Activated naive CD4-positive, alpha-beta T cell treated with anti-CD3 and anti-CD28 coated beads for 36 hours (primary cell): ENCODE measurements around the gene CAPRIN1. TPM values are rescaled to one million over a fixed set of nuclear protein-coding genes. Genes with fewer than 3 reads are reported as not detected.
"Not testable (repeated sequence)": the region's sequence is repeated elsewhere in the genome, so short reads cannot be mapped to it uniquely, and the experiment has no call there.

Experiments used
- CTCF ChIA-PET: fragments of 350-600 bp; sonication (Branson Sonifier 250); formaldehyde crosslinking; loops from one replicate; lab custom pipeline; 2021; ENCODE audit warnings: antibody characterized with exemption; lab: Charles Lee
- DNase-seq: peaks from one replicate; pipeline ENCODE4 v3.0.0-alpha.2; 2020
- H3K27ac Mint-ChIP-seq: one replicate; pipeline ENCODE4 v1.8.0; 2021; ENCODE audit warnings: mild to moderate bottlenecking, mixed read lengths
- H3K27me3 Mint-ChIP-seq: one replicate; pipeline ENCODE4 v1.8.0; 2021; ENCODE audit warnings: low read depth, mixed read lengths
- H3K36me3 Mint-ChIP-seq: one replicate; pipeline ENCODE4 v1.8.0; 2021; ENCODE audit warnings: low read depth, mixed read lengths
- H3K4me1 Mint-ChIP-seq: one replicate; pipeline ENCODE4 v1.8.0; 2021; ENCODE audit warnings: low read depth, mixed read lengths
- H3K4me3 Mint-ChIP-seq: one replicate; pipeline ENCODE4 v1.8.0; 2021; ENCODE audit warnings: mild to moderate bottlenecking, moderate library complexity, mixed read lengths
- H3K9me3 Mint-ChIP-seq: one replicate; pipeline ENCODE4 v1.8.0; 2021; ENCODE audit warnings: mixed read lengths
- intact Hi-C: fragments of 100-400 bp; cut with micrococcal nuclease; formaldehyde crosslinking; loops from one replicate; pipeline ENCODE4 v1.15.1; 2023
- total RNA-seq, 2 experiments: library from RNA; stranded (reverse); gene quantifications; one replicate each; pipeline ENCODE4 v1.2.3, GENCODE V29; 2021

Gene CAPRIN1
- total RNA-seq, 2 experiments from 2014 or later: 274 to 289 TPM

GRCh38 chr11:34071306-34071705 lies 19.8 kb downstream of the CAPRIN1 start:
- Mint-ChIP-seq H3K36me3 (peaks cover 34% of the 10 kb centered on the region), H3K4me1 (peaks cover 49% of the 10 kb centered on the region)
- CTCF ChIA-PET, H3K27ac Mint-ChIP-seq, H3K9me3 Mint-ChIP-seq, H3K4me3 Mint-ChIP-seq, intact Hi-C loops, DNase-seq, H3K27me3 Mint-ChIP-seq: not testable (repeated sequence)

- no peak overlapping the region for H3K4me3 Mint-ChIP-seq
- DNase-seq: no peak
- CTCF ChIA-PET: interaction anchor here (0.7 kb wide), 3 partner anchors 22 to 69 kb away, joined by 3 to 4 read pairs (median 4); no protein-coding TSS in a partner anchor
- no peaks in the 10 kb centered on the region for H3K27me3 Mint-ChIP-seq
- no peak overlapping the region for H3K27ac Mint-ChIP-seq
- peaks cover 46% of the 10 kb centered on the region for H3K4me1 Mint-ChIP-seq
- peaks cover 33% of the 10 kb centered on the region for H3K36me3 Mint-ChIP-seq
- no peaks in the 10 kb centered on the region for H3K9me3 Mint-ChIP-seq
- intact Hi-C loops: no loop called here
Measured at GRCh38 chr11:34072041-34072440, 20.5 kb downstream of the CAPRIN1 start.

- intact Hi-C loops: no loop called here
- DNase-seq: no peak
- CTCF ChIA-PET: interaction anchor here (0.7 to 1.4 kb wide), 3 partner anchors 15 to 25 kb away, joined by 3 to 4 read pairs (median 4); no protein-coding TSS in a partner anchor
- Mint-ChIP-seq H3K4me3 (no peak overlapping the region), H3K27me3 (no peaks in the 10 kb centered on the region), H3K9me3 (no peaks in the 10 kb centered on the region), H3K4me1 (peaks cover 40% of the 10 kb centered on the region), H3K36me3 (peaks cover 36% of the 10 kb centered on the region), H3K27ac (peak overlapping the region; percentile 15)
Measured at GRCh38 chr11:34072832-34073231, 21.3 kb downstream of the CAPRIN1 start.

GRCh38 chr11:34074391-34074790 lies 22.9 kb downstream of the CAPRIN1 start:
- Mint-ChIP-seq H3K4me1 (peaks cover 31% of the 10 kb centered on the region), H3K9me3 (no peaks in the 10 kb centered on the region), H3K36me3 (peaks cover 41% of the 10 kb centered on the region), H3K27ac (peak overlapping the region; percentile 28), H3K4me3 (no peak overlapping the region), H3K27me3 (no peaks in the 10 kb centered on the region)
- no peak for DNase-seq
- CTCF ChIA-PET: interaction anchor here (0.6 to 1.4 kb wide), 2 partner anchors 14 to 47 kb away, joined by 3 read pairs; no protein-coding TSS in a partner anchor
- intact Hi-C loops: no loop called here

GRCh38 chr11:34075178-34075820 lies 23.8 kb downstream of the CAPRIN1 start:
- no peaks in the 10 kb centered on the region for H3K9me3 Mint-ChIP-seq
- no peaks in the 10 kb centered on the region for H3K27me3 Mint-ChIP-seq
- H3K36me3 Mint-ChIP-seq: peaks cover 44% of the 10 kb centered on the region
- CTCF ChIA-PET: no interaction called here
- no peak overlapping the region for H3K4me3 Mint-ChIP-seq
- intact Hi-C loops: no loop called here
- DNase-seq: no peak
- H3K27ac Mint-ChIP-seq: peak overlapping the region; percentile 72
- peaks cover 24% of the 10 kb centered on the region for H3K4me1 Mint-ChIP-seq

- Mint-ChIP-seq H3K36me3 (peaks cover 51% of the 10 kb centered on the region), H3K27ac (no peak overlapping the region), H3K4me1 (peaks cover 8% of the 10 kb centered on the region), H3K4me3 (no peak overlapping the region), H3K9me3 (no peaks in the 10 kb centered on the region), H3K27me3 (no peaks in the 10 kb centered on the region)
- no peak for DNase-seq
- CTCF ChIA-PET: no interaction called here
- intact Hi-C loops: no loop called here
Measured at GRCh38 chr11:34080609-34081008, 29.1 kb downstream of the CAPRIN1 start.

- intact Hi-C loops: loop anchor here (5.0 kb wide), 1 partner anchor 32 kb away; the partner anchor contains the start of gene CAPRIN1
- Mint-ChIP-seq H3K4me1 (peaks cover 20% of the 10 kb centered on the region), H3K27ac (peak overlapping the region; percentile 38), H3K9me3 (no peaks in the 10 kb centered on the region), H3K4me3 (no peak overlapping the region), H3K27me3 (no peaks in the 10 kb centered on the region), H3K36me3 (peaks cover 55% of the 10 kb centered on the region)
- no peak for DNase-seq
- CTCF ChIA-PET: interaction anchor here (0.9 kb wide), 1 partner anchor 14 kb away, joined by 4 read pairs; no protein-coding TSS in a partner anchor
Measured at GRCh38 chr11:34084637-34085036, 33.1 kb downstream of the CAPRIN1 start.

GRCh38 chr11:34086554-34087283 lies 35.2 kb downstream of the CAPRIN1 start:
- H3K27ac Mint-ChIP-seq: peak overlapping the region; percentile 78
- no peak for DNase-seq
- CTCF ChIA-PET: interaction anchor here (0.5 to 1.2 kb wide), 3 partner anchors 89 to 339 kb away, joined by 3 to 5 read pairs (median 4); no protein-coding TSS in a partner anchor
- intact Hi-C loops: loop anchor here (5.0 kb wide), 1 partner anchor 34 kb away; the partner anchor contains the start of gene CAPRIN1
- H3K27me3 Mint-ChIP-seq: no peaks in the 10 kb centered on the region
- H3K4me1 Mint-ChIP-seq: peaks cover 20% of the 10 kb centered on the region
- peaks cover 55% of the 10 kb centered on the region for H3K36me3 Mint-ChIP-seq
- H3K4me3 Mint-ChIP-seq: no peak overlapping the region
- H3K9me3 Mint-ChIP-seq: no peaks in the 10 kb centered on the region

- no peak for DNase-seq
- Mint-ChIP-seq H3K9me3 (no peaks in the 10 kb centered on the region), H3K4me1 (peaks cover 4% of the 10 kb centered on the region), H3K27ac (no peak overlapping the region), H3K4me3 (no peak overlapping the region), H3K27me3 (no peaks in the 10 kb centered on the region), H3K36me3 (peaks cover 48% of the 10 kb centered on the region)
- CTCF ChIA-PET: interaction anchor here (1.7 kb wide), 1 partner anchor 11 kb away, joined by 4 read pairs; no protein-coding TSS in a partner anchor
- intact Hi-C loops: no loop called here
Measured at GRCh38 chr11:34091825-34092224, 40.3 kb downstream of the CAPRIN1 start.

GRCh38 chr11:34094900-34095299 lies 43.4 kb downstream of the CAPRIN1 start:
- CTCF ChIA-PET: interaction anchor here (0.6 to 1.6 kb wide), 5 partner anchors 10 to 108 kb away, joined by 3 to 5 read pairs (median 3); partner anchors contain the start of gene NAT10
- H3K27ac Mint-ChIP-seq, intact Hi-C loops, H3K4me1 Mint-ChIP-seq, DNase-seq, H3K4me3 Mint-ChIP-seq, H3K27me3 Mint-ChIP-seq, H3K9me3 Mint-ChIP-seq: not testable (repeated sequence)
- peaks cover 53% of the 10 kb centered on the region for H3K36me3 Mint-ChIP-seq

GRCh38 chr11:34098813-34099212 lies 47.3 kb downstream of the CAPRIN1 start:
- Mint-ChIP-seq H3K27me3 (no peaks in the 10 kb centered on the region), H3K9me3 (no peaks in the 10 kb centered on the region), H3K4me3 (no peak overlapping the region), H3K4me1 (peaks cover 5% of the 10 kb centered on the region), H3K27ac (no peak overlapping the region), H3K36me3 (peaks cover 38% of the 10 kb centered on the region)
- no peak for DNase-seq
- CTCF ChIA-PET: interaction anchor here (0.7 to 0.9 kb wide), 2 partner anchors 14 to 36 kb away, joined by 4 to 6 read pairs; no protein-coding TSS in a partner anchor
- intact Hi-C loops: no loop called here

- H3K4me1 Mint-ChIP-seq: peaks cover 48% of the 10 kb centered on the region
- H3K4me3 Mint-ChIP-seq: peak overlapping the region; percentile 94
- H3K36me3 Mint-ChIP-seq: peaks cover 35% of the 10 kb centered on the region
- CTCF ChIA-PET: interaction anchor here (0.7 to 1.1 kb wide), 2 partner anchors 10 to 56 kb away, joined by 3 to 4 read pairs; no protein-coding TSS in a partner anchor
- H3K27me3 Mint-ChIP-seq: no peaks in the 10 kb centered on the region
- intact Hi-C loops: loop anchor here (1.0 kb wide), 7 partner anchors 53 to 943 kb away; partner anchors contain the start of genes ABTB2, APIP, CAPRIN1 and CAT
- DNase-seq: no peak
- H3K9me3 Mint-ChIP-seq: no peaks in the 10 kb centered on the region
- H3K27ac Mint-ChIP-seq: peak overlapping the region; percentile 94
Measured at GRCh38 chr11:34104680-34105078, 53.1 kb downstream of the CAPRIN1 start.
